LNCaP clone FGC (cell line): ENCODE results near the gene SLC16A3.

ENCODE experiments used
- DNase-seq: peaks from one replicate; pipeline ENCODE4 v3.0.0-alpha.2; 2011; ENCODE audit warnings: low read depth
- H3K4me3 ChIP-seq: 2 replicates; pipeline ENCODE4 v1.5.1; 2011; ENCODE audit warnings: mild to moderate bottlenecking, low read depth, low read length, control low read depth
- TF ChIP-seq, protein P1 (sequence below): IDR thresholded peaks from 2 replicates; pipeline ENCODE4 v1.5.1; 2012; ENCODE audit warnings: mild to moderate bottlenecking; ENCODE audit not compliant: control insufficient read depth, insufficient read depth; ENCODE audit errors: extremely low read depth

SLC16A3 gene

DNA sequence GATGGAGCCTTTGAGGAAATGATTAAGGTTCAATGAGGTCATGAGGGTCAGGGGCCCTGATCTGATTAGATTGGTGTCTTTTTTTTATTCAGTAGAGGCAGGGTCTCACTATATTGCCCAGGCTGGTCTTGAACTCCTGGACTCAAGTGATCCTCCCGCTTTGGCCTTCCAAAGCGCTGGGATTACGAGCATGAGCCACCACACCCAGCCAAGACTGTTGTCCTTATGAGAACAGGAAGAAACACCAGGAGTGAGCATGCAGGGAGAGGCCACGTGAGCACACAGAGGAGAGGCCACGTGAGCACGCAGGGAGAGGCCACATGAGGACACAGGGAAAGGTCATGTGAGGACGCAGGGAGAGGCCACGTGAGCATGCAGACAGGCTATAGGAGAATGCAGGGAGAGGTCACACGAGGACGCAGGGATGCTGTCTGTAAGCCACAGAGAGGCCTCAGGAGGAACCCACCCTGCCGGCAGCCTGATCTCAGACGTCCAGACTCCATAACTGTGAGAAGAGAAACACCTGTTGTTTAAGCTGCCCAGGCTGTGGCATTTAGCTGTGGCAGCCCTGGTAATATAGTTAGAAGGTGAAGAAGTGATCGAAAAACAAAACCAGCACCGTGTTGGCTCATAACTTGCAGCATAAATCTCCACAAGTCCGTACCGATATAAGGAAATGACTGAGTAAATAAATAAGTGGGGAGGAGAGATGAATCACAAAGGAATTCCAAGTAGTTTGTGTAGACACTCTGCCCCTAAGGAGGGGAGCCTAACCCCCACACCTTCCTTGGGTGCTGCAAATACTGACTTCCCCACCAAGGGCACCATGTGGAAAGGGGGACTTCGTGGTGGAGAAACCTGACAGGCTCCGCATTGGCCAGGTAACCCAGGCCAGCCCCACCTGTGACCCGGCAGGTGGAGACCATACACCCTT, 59.3 kb downstream of the SLC16A3 start:
- DNase-seq, result peak; percentile 100
- 0 out of 2 replicates have a peak overlapping the region, but pooled peaks have one; percentile 6 for H3K4me3 ChIP-seq
- TF ChIP-seq, protein P1, sequence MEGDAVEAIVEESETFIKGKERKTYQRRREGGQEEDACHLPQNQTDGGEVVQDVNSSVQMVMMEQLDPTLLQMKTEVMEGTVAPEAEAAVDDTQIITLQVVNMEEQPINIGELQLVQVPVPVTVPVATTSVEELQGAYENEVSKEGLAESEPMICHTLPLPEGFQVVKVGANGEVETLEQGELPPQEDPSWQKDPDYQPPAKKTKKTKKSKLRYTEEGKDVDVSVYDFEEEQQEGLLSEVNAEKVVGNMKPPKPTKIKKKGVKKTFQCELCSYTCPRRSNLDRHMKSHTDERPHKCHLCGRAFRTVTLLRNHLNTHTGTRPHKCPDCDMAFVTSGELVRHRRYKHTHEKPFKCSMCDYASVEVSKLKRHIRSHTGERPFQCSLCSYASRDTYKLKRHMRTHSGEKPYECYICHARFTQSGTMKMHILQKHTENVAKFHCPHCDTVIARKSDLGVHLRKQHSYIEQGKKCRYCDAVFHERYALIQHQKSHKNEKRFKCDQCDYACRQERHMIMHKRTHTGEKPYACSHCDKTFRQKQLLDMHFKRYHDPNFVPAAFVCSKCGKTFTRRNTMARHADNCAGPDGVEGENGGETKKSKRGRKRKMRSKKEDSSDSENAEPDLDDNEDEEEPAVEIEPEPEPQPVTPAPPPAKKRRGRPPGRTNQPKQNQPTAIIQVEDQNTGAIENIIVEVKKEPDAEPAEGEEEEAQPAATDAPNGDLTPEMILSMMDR, result no peak
